Measurements from ENCODE around the gene SLC4A8.

- no peak for TF ChIP-seq CTCF (conservative IDR thresholded peaks at IDR 0.05)
- TF ChIP-seq ZFX (IDR thresholded peaks at IDR 0.05) = no peak
Observed at GRCh38 chr12:51470116-51470515, 45.5 kb downstream of the SLC4A8 start.
